B cell (primary cell): ENCODE data around the gene UBD. TPM values are rescaled to one million over a fixed set of nuclear protein-coding genes. Genes with fewer than 3 reads are reported as not detected.

Experiments
- ATAC-seq: fragments of 200-7000 bp; cut with Tn5 transposase; one replicate; pipeline ENCODE4 v1.10.0; 2021; ENCODE audit warnings: low read depth, mild to moderate bottlenecking, moderate number of reproducible peaks, moderate library complexity
- CTCF ChIA-PET: fragments of 350-600 bp; sonication (Branson Sonifier 250); formaldehyde crosslinking; loops from one replicate; lab custom pipeline; 2021; ENCODE audit warnings: antibody characterized with exemption, inconsistent platforms; lab: Charles Lee
- POLR2A ChIA-PET: fragments of 350-600 bp; sonication (Branson Sonifier 250); formaldehyde crosslinking; loops from one replicate; lab custom pipeline; 2021; ENCODE audit warnings: antibody characterized with exemption; lab: Charles Lee
- DNase-seq: peaks from one replicate; pipeline ENCODE4 v3.0.0; 2013
- H2AFZ ChIP-seq: 2 replicates; pipeline ENCODE4 v1.6.1; 2012; ENCODE audit warnings: mild to moderate bottlenecking, low read depth, low read length; ENCODE audit not compliant: insufficient read depth, poor library complexity, severe bottlenecking
- H3K27ac ChIP-seq, 2 donors: 1 replicate in 1 of 2; 2 replicates in 1 of 2; pipeline ENCODE4 v1.5.1; 2012 to 2013; ENCODE audit warnings: low read length in 2 of 2, mild to moderate bottlenecking in 2 of 2, moderate library complexity in 1 of 2
- H3K27me3 ChIP-seq, 4 experiments: fragments of 200-600 bp in 1 of 4; sonication (generic) in 1 of 4; replicated peaks in 1 of 4; 1 replicate in 2 of 4; 2 replicates in 2 of 4; pipeline versions ENCODE4 v1.6.1 to v1.7.0; 2013 to 2016; ENCODE audit warnings: low read length in 3 of 4, mild to moderate bottlenecking in 2 of 4, mixed read lengths in 1 of 4, moderate library complexity in 1 of 4; ENCODE audit not compliant: insufficient read depth in 4 of 4, control insufficient read depth in 3 of 4; ENCODE audit errors: control extremely low read depth in 1 of 4
- H3K36me3 ChIP-seq, 2 experiments: replicated peaks in 1 of 2; 1 replicate in 1 of 2; 2 replicates in 1 of 2; pipeline versions ENCODE4 v1.6.1 to v1.7.1; 2013; ENCODE audit warnings: low read length in 1 of 2; ENCODE audit not compliant: insufficient read depth in 2 of 2, control insufficient read depth in 1 of 2; ENCODE audit errors: control extremely low read depth in 1 of 2, extremely low read depth in 1 of 2
- H3K4me1 ChIP-seq, 2 donors: fragments of 200-600 bp in 1 of 2; sonication (generic) in 1 of 2; 1 replicate in 1 of 2; 2 replicates in 1 of 2; pipeline versions ENCODE4 v1.5.1 to v1.6.1; 2013 to 2017; ENCODE audit warnings: low read length in 2 of 2; ENCODE audit not compliant: control insufficient read depth in 2 of 2, insufficient read depth in 2 of 2
- H3K4me2 ChIP-seq: replicated peaks from 2 replicates; pipeline ENCODE3; 2012; ENCODE audit warnings: mild to moderate bottlenecking, low read depth, low read length; ENCODE audit not compliant: poor library complexity, severe bottlenecking
- H3K4me3 ChIP-seq, 5 experiments: fragments of 200-600 bp in 1 of 5; sonication (generic) in 1 of 5; 1 replicate in 3 of 5; 2 replicates in 2 of 5; pipeline versions ENCODE4 v1.5.1 to v1.7.0; 2011 to 2016; ENCODE audit warnings: low read length in 4 of 5, mild to moderate bottlenecking in 4 of 5, low read depth in 2 of 5, control low read depth in 1 of 5, moderate library complexity in 1 of 5; ENCODE audit not compliant: insufficient read depth in 1 of 5; ENCODE audit errors: control extremely low read depth in 1 of 5, extremely low read depth in 1 of 5
- H3K79me2 ChIP-seq: fragments of 200-600 bp; sonication (generic); one replicate; pipeline ENCODE4 v1.6.0; 2016; ENCODE audit warnings: low read length; ENCODE audit not compliant: control insufficient read depth, insufficient read depth
- H3K9ac ChIP-seq: fragments of 200-600 bp; sonication (generic); 2 replicates; pipeline ENCODE4 v1.6.1; 2017; ENCODE audit warnings: mild to moderate bottlenecking, low read length, moderate library complexity
- H3K9me3 ChIP-seq, 3 donors: one replicate each; pipeline versions ENCODE4 v1.6.1 to v1.7.1; 2013; ENCODE audit warnings: low read length in 2 of 3; ENCODE audit not compliant: control insufficient read depth in 2 of 3, insufficient read depth in 1 of 3; ENCODE audit errors: control extremely low read depth in 1 of 3
- H4K20me1 ChIP-seq: 2 replicates; pipeline ENCODE4 v1.6.0; 2012; ENCODE audit warnings: mild to moderate bottlenecking, low read length; ENCODE audit not compliant: insufficient read depth, control insufficient read depth, poor library complexity, severe bottlenecking
- H3K27ac Mint-ChIP-seq: one replicate; pipeline ENCODE4 v1.8.0; 2021; ENCODE audit warnings: mixed read lengths
- H3K27me3 Mint-ChIP-seq: one replicate; pipeline ENCODE4 v1.8.0; 2021; ENCODE audit warnings: mixed read lengths
- H3K4me1 Mint-ChIP-seq: one replicate; pipeline ENCODE4 v1.8.0; 2021; ENCODE audit warnings: mixed read lengths
- H3K4me3 Mint-ChIP-seq: one replicate; pipeline ENCODE4 v1.8.0; 2021; ENCODE audit warnings: mixed read lengths
- H3K9me3 Mint-ChIP-seq: one replicate; pipeline ENCODE4 v1.8.0; 2022; ENCODE audit warnings: mixed read lengths; ENCODE audit not compliant: insufficient read depth
- EZH2 ChIP-seq: IDR thresholded peaks from 2 replicates; pipeline ENCODE4 v1.6.1; 2012; ENCODE audit warnings: borderline replicate concordance, low read depth, mild to moderate bottlenecking, moderate library complexity, low read length; ENCODE audit not compliant: insufficient read depth, poor library complexity, severe bottlenecking
- WGBS: methylation state at CpG from one replicate; pipeline ENCODE4 v1.1.5; 2013; ENCODE audit warnings: missing lambda C conversion rate; ENCODE audit not compliant: insufficient coverage; 5-methylcytosine and 5-hydroxymethylcytosine counted together
- intact Hi-C: fragments of 100-400 bp; cut with micrococcal nuclease; formaldehyde crosslinking; loops from one replicate; pipeline ENCODE4 v1.10.0; 2022
- polyA plus RNA-seq: library from polyadenylated mRNA; depleted of rRNA; stranded (reverse); fragments of >200 nt; gene quantifications from 2 replicates; pipeline ENCODE4 v1.2.3, GENCODE V29; 2012
- total RNA-seq, 2 donors: library from RNA; stranded (reverse); fragments of 120-200 nt in 1 of 2; gene quantifications; 1 replicate in 1 of 2; 2 replicates in 1 of 2; pipeline versions ENCODE4 v1.2.3 to v1.2.4, GENCODE V29; 2013 to 2022
- TF ChIP-seq, protein P1 (sequence below): fragments of 200-600 bp; IDR thresholded peaks from one replicate; pipeline ENCODE4 v1.8.0; 2022; ENCODE audit warnings: antibody characterized with exemption, mild to moderate bottlenecking

Gene UBD
- total and polyA plus RNA-seq, 2 donors (not counting 1 experiment from before 2014, with no cell fraction given): not detected

GRCh38 chr6:29517728-29518440 is 41.6 kb downstream of the UBD start:
- no peaks in the 10 kb centered on the region for H3K36me3 ChIP-seq
- ChIA-PET POLR2A (no interaction called here), CTCF (no interaction called here)
- TF ChIP-seq, protein P1, sequence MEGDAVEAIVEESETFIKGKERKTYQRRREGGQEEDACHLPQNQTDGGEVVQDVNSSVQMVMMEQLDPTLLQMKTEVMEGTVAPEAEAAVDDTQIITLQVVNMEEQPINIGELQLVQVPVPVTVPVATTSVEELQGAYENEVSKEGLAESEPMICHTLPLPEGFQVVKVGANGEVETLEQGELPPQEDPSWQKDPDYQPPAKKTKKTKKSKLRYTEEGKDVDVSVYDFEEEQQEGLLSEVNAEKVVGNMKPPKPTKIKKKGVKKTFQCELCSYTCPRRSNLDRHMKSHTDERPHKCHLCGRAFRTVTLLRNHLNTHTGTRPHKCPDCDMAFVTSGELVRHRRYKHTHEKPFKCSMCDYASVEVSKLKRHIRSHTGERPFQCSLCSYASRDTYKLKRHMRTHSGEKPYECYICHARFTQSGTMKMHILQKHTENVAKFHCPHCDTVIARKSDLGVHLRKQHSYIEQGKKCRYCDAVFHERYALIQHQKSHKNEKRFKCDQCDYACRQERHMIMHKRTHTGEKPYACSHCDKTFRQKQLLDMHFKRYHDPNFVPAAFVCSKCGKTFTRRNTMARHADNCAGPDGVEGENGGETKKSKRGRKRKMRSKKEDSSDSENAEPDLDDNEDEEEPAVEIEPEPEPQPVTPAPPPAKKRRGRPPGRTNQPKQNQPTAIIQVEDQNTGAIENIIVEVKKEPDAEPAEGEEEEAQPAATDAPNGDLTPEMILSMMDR: no peak
- no peak for TF ChIP-seq EZH2
- H3K27me3 ChIP-seq: peaks cover 0 to 6% (median 3%) of the 10 kb centered on the region in 4 experiments
- H3K9ac ChIP-seq: no peak overlapping the region
- H4K20me1 ChIP-seq: no peaks in the 10 kb centered on the region
- DNase-seq: no peak
- H3K79me2 ChIP-seq: no peaks in the 10 kb centered on the region
- no peaks in the 10 kb centered on the region for H3K4me1 ChIP-seq
- no peaks in the 10 kb centered on the region for H3K9me3 ChIP-seq
- H3K4me3 ChIP-seq: no peak overlapping the region
- no peak overlapping the region for H3K4me3 Mint-ChIP-seq
- intact Hi-C loops: no loop called here
- H3K9me3 Mint-ChIP-seq: no peaks in the 10 kb centered on the region
- ATAC-seq: no peak
- no peak overlapping the region for H3K27ac ChIP-seq
- WGBS: 89% methylated on average over 7 of the region's 7 CpGs
- H3K27ac Mint-ChIP-seq: no peak overlapping the region
- peaks cover 31% of the 10 kb centered on the region for H3K27me3 Mint-ChIP-seq
- H3K4me2 ChIP-seq: no peak overlapping the region
- H2AFZ ChIP-seq: no peak overlapping the region
- H3K4me1 Mint-ChIP-seq: no peaks in the 10 kb centered on the region

DNA sequence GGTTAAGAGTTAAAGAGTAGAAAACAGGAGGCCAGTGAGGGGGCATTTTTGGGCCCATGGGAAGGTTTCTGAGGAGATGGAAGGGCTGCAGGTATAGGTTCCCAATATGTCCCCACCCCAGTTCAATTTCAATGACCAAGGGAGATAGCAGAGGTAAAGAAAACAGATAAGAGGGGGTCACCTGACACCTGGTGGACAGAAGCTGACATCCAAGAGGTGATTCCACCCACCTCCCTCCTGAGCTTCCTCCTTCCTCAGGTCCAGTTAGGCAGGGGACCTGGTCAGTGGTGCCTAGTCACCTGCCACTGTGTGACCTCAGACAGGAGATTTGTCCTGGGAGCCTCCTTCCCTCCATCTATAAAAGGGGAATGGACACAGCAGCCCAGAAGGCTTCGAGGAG is 42.3 kb downstream of the UBD start:
- Histone ChIP-seq H4K20me1 (no peaks in the 10 kb centered on the region), H3K36me3 (no peaks in the 10 kb centered on the region), H3K79me2 (no peaks in the 10 kb centered on the region), H3K9ac (no peak overlapping the region), H3K4me1 (no peaks in the 10 kb centered on the region), H2AFZ (no peak overlapping the region), H3K27me3 (peaks cover 0 to 6% (median 3%) of the 10 kb centered on the region in 4 experiments), H3K9me3 (no peaks in the 10 kb centered on the region), H3K4me3 (no peak overlapping the region), H3K4me2 (no peak overlapping the region), H3K27ac (no peak overlapping the region)
- no peak overlapping the region for H3K27ac Mint-ChIP-seq
- no peak overlapping the region for H3K4me3 Mint-ChIP-seq
- intact Hi-C loops: no loop called here
- H3K4me1 Mint-ChIP-seq: no peaks in the 10 kb centered on the region
- no peak for TF ChIP-seq EZH2
- TF ChIP-seq, protein P1: no peak
- peaks cover 31% of the 10 kb centered on the region for H3K27me3 Mint-ChIP-seq
- ChIA-PET POLR2A (no interaction called here), CTCF (no interaction called here)
- WGBS: no CpG with 5 or more reads among the region's 1 CpG
- ATAC-seq (no peak), DNase-seq (no peak)
- no peaks in the 10 kb centered on the region for H3K9me3 Mint-ChIP-seq
